NT2/D1 (cell line): ENCODE results near the gene MYH7.

ENCODE experiments used
- DNase-seq: peaks from one replicate; pipeline ENCODE4 v3.0.0-alpha.2; 2011; ENCODE audit warnings: low read depth, low spot score
- H3K27me3 ChIP-seq: 2 replicates; pipeline ENCODE4 v1.6.0; 2011; ENCODE audit warnings: mild to moderate bottlenecking; ENCODE audit not compliant: insufficient read length, insufficient read depth
- H3K36me3 ChIP-seq: 2 replicates; pipeline ENCODE4 v1.6.1; 2011; ENCODE audit warnings: mild to moderate bottlenecking, low read length, mixed read lengths; ENCODE audit not compliant: insufficient read depth, insufficient read length
- H3K4me1 ChIP-seq: 2 replicates; pipeline ENCODE4 v1.5.1; 2011; ENCODE audit not compliant: insufficient read depth, insufficient read length
- H3K4me3 ChIP-seq: 2 replicates; pipeline ENCODE4 v1.5.1; 2011; ENCODE audit warnings: low read depth; ENCODE audit not compliant: insufficient read length
- H3K9ac ChIP-seq: 2 replicates; pipeline ENCODE4 v1.6.0; 2011; ENCODE audit warnings: low read depth; ENCODE audit not compliant: insufficient read length
- H3K9me3 ChIP-seq: 2 replicates; pipeline ENCODE4 v1.5.1; 2011; ENCODE audit warnings: mild to moderate bottlenecking, low read length; ENCODE audit not compliant: insufficient read depth
- SUZ12 ChIP-seq: IDR thresholded peaks from 2 replicates; pipeline ENCODE4 v1.6.1; 2011; ENCODE audit not compliant: insufficient read length, insufficient read depth; ENCODE audit errors: extremely low read depth
- YY1 ChIP-seq: IDR thresholded peaks from 2 replicates; pipeline ENCODE4 v1.6.1; 2011; ENCODE audit not compliant: insufficient read length, insufficient read depth
- ZNF274 ChIP-seq: IDR thresholded peaks from 2 replicates; pipeline ENCODE4 v1.6.1; 2011; ENCODE audit warnings: mild to moderate bottlenecking, low read depth, low read length

The MYH7 gene

GRCh38 chr14:23435543-23436326 is at the start of gene MYH7:
Gene MYH7, minus strand, starts transcription at chr14:23435660. Its CDS starts 1,928 bp downstream, at chr14:23433732.
- no peaks in the 10 kb centered on the region for H3K27me3 ChIP-seq
- no peaks in the 10 kb centered on the region for H3K9me3 ChIP-seq
- no peak within 1 kb of the TSS for H3K4me3 ChIP-seq
- DNase-seq = no peak
- peaks cover 20% of the 10 kb centered on the region for H3K4me1 ChIP-seq
- no peak within 1 kb of the TSS for H3K9ac ChIP-seq
- no peaks in the 10 kb centered on the region for H3K36me3 ChIP-seq
- TF ChIP-seq SUZ12 = no peak

- H3K9me3 ChIP-seq = no peaks in the 10 kb centered on the region
- H3K27me3 ChIP-seq = no peaks in the 10 kb centered on the region
- DNase-seq = no peak
- peaks cover 6% of the 10 kb centered on the region for H3K4me1 ChIP-seq
- peaks cover 42% of the 10 kb centered on the region for H3K36me3 ChIP-seq
- no peak overlapping the region for H3K4me3 ChIP-seq
- H3K9ac ChIP-seq = no peak overlapping the region
- TF ChIP-seq ZNF274 (no peak), YY1 (no peak), SUZ12 (no peak)
Observed at GRCh38 chr14:23483236-23483854, 47.9 kb upstream of the MYH7 start.

- no peak for DNase-seq
- peaks cover 39% of the 10 kb centered on the region for H3K36me3 ChIP-seq
- H3K9me3 ChIP-seq = no peaks in the 10 kb centered on the region
- H3K4me3 ChIP-seq = no peak overlapping the region
- no peak overlapping the region for H3K9ac ChIP-seq
- H3K4me1 ChIP-seq = peaks cover 6% of the 10 kb centered on the region
- no peak for TF ChIP-seq SUZ12
- no peak for TF ChIP-seq YY1
- TF ChIP-seq ZNF274 = no peak
- no peaks in the 10 kb centered on the region for H3K27me3 ChIP-seq
Observed at GRCh38 chr14:23482823-23483148, 47.3 kb upstream of the MYH7 start.

GRCh38 chr14:23481979-23482822 is 46.7 kb upstream of the MYH7 start:
- Histone ChIP-seq H3K4me3 (no peak overlapping the region), H3K9me3 (no peaks in the 10 kb centered on the region), H3K9ac (no peak overlapping the region), H3K27me3 (no peaks in the 10 kb centered on the region), H3K36me3 (peaks cover 45% of the 10 kb centered on the region), H3K4me1 (peaks cover 6% of the 10 kb centered on the region)
- TF ChIP-seq YY1 = no peak
- no peak for TF ChIP-seq SUZ12
- TF ChIP-seq ZNF274 = no peak
- DNase-seq = no peak

- Histone ChIP-seq H3K36me3 (peaks cover 52% of the 10 kb centered on the region), H3K9ac (no peak overlapping the region), H3K4me1 (peaks cover 6% of the 10 kb centered on the region), H3K4me3 (no peak overlapping the region), H3K27me3 (no peaks in the 10 kb centered on the region), H3K9me3 (no peaks in the 10 kb centered on the region)
- no peak for DNase-seq
- no peak for TF ChIP-seq YY1
- no peak for TF ChIP-seq SUZ12
- TF ChIP-seq ZNF274 = no peak
Observed at GRCh38 chr14:23481362-23481970, 46.0 kb upstream of the MYH7 start.

GRCh38 chr14:23478109-23478759 is 42.8 kb upstream of the MYH7 start:
- H3K9ac ChIP-seq = no peak overlapping the region
- H3K4me1 ChIP-seq = peaks cover 2% of the 10 kb centered on the region
- no peak overlapping the region for H3K4me3 ChIP-seq
- H3K27me3 ChIP-seq = no peaks in the 10 kb centered on the region
- no peak for DNase-seq
- no peaks in the 10 kb centered on the region for H3K9me3 ChIP-seq
- peaks cover 57% of the 10 kb centered on the region for H3K36me3 ChIP-seq
- TF ChIP-seq YY1 (no peak), SUZ12 (no peak), ZNF274 (no peak)
